ENCODE measurements around the gene C16orf78. TPM values are rescaled to one million over a fixed set of nuclear protein-coding genes. Genes with fewer than 3 reads are reported as not detected.

C16orf78 gene
- total RNA-seq, 4 donors from 2014 or later, result not detected

- intact Hi-C loops (cut with DNase I; ENCODE audit: low total_unique reads), result loop anchor here (1.0 kb wide), 1 partner anchor 662 kb away; no protein-coding TSS in a partner anchor
- Histone ChIP-seq H3K36me3 (no peaks in the 10 kb centered on the region), H3K4me3 (no peak overlapping the region), H3K27me3 (peaks cover 4 to 26% (median 19%) of the 10 kb centered on the region in 3 donors), H3K9me3 (no peaks in the 10 kb centered on the region), H3K4me1 (no peaks in the 10 kb centered on the region), H3K27ac (no peak overlapping the region)
- in situ Hi-C loops (cut with MboI; ENCODE audit: low sequenced_read_pairs in 4 of 4), result loop anchor here (5.0 to 10.0 kb wide), 4 partner anchors 655 to 665 kb away; no protein-coding TSS in a partner anchor
- ATAC-seq (no peak), DNase-seq (no peak)
- TF ChIP-seq POLR2A (IDR thresholded peaks at IDR 0.05) (no peak), CTCF (IDR thresholded peaks at IDR 0.05 in 4 of 5, conservative IDR thresholded peaks at IDR 0.05 in 1 of 5) (no peak)
Observed at GRCh38 chr16:49349446-49350168, 24.0 kb upstream of the C16orf78 start.

GRCh38 chr16:49350265-49351095, 23.1 kb upstream of the C16orf78 start:
- in situ Hi-C loops (cut with MboI; ENCODE audit: low sequenced_read_pairs in 4 of 4), result loop anchor here in 3 of 4 donors (5.0 to 10.0 kb wide), 3 partner anchors 658 to 666 kb away; no protein-coding TSS in a partner anchor
- ATAC-seq, result peak in 1 of 2 donors; percentile 58
- no peak overlapping the region for H3K27ac ChIP-seq

GRCh38 chr16:49351096-49351487, 22.5 kb upstream of the C16orf78 start:
- Histone ChIP-seq H3K27ac (no peak overlapping the region), H3K9me3 (no peaks in the 10 kb centered on the region), H3K27me3 (peaks cover 4 to 19% (median 19%) of the 10 kb centered on the region in 3 donors), H3K4me3 (no peak overlapping the region), H3K36me3 (no peaks in the 10 kb centered on the region), H3K4me1 (no peaks in the 10 kb centered on the region)
- intact Hi-C loops (cut with DNase I; ENCODE audit: low total_unique reads) (no loop called here), in situ Hi-C loops (cut with MboI; ENCODE audit: low sequenced_read_pairs in 4 of 4) (loop anchor here in 3 of 4 donors (5.0 to 10.0 kb wide), 3 partner anchors 659 to 666 kb away; no protein-coding TSS in a partner anchor)
- ATAC-seq (no peak), DNase-seq (no peak)
- no peak for TF ChIP-seq CTCF (IDR thresholded peaks at IDR 0.05 in 4 of 5, conservative IDR thresholded peaks at IDR 0.05 in 1 of 5)
- TF ChIP-seq POLR2A (IDR thresholded peaks at IDR 0.05), result no peak

More at GRCh38 chr16:49350265-49351095, 23.1 kb upstream of the C16orf78 start:
- TF ChIP-seq POLR2A (IDR thresholded peaks at IDR 0.05) (no peak), CTCF (IDR thresholded peaks at IDR 0.05 in 4 of 5, conservative IDR thresholded peaks at IDR 0.05 in 1 of 5) (peak; percentile 43 to 80 (median 67))
- H3K27me3 ChIP-seq, result peaks cover 4 to 25% (median 19%) of the 10 kb centered on the region in 3 donors
- intact Hi-C loops (cut with DNase I; ENCODE audit: low total_unique reads), result loop anchor here (1.0 kb wide), 1 partner anchor 663 kb away; no protein-coding TSS in a partner anchor
- H3K36me3 ChIP-seq, result no peaks in the 10 kb centered on the region
- no peaks in the 10 kb centered on the region for H3K4me1 ChIP-seq
- H3K4me3 ChIP-seq, result no peak overlapping the region
- DNase-seq, result peak; percentile 17 to 27
- no peaks in the 10 kb centered on the region for H3K9me3 ChIP-seq

GRCh38 chr16:49352892-49353291, 20.7 kb upstream of the C16orf78 start:
- no peaks in the 10 kb centered on the region for H3K9me3 ChIP-seq
- DNase-seq, result no peak
- in situ Hi-C loops (cut with MboI; ENCODE audit: low sequenced_read_pairs in 4 of 4) (loop anchor here in 3 of 4 donors (5.0 to 10.0 kb wide), 3 partner anchors 661 to 668 kb away; no protein-coding TSS in a partner anchor), intact Hi-C loops (cut with DNase I; ENCODE audit: low total_unique reads) (no loop called here)
- H3K36me3 ChIP-seq, result no peaks in the 10 kb centered on the region
- TF ChIP-seq POLR2A (IDR thresholded peaks at IDR 0.05) (no peak), CTCF (IDR thresholded peaks at IDR 0.05 in 4 of 5, conservative IDR thresholded peaks at IDR 0.05 in 1 of 5) (no peak)
- H3K27me3 ChIP-seq, result peaks cover 4 to 21% (median 17%) of the 10 kb centered on the region in 3 donors
- no peak for ATAC-seq
- no peak overlapping the region for H3K27ac ChIP-seq
- H3K4me1 ChIP-seq, result no peaks in the 10 kb centered on the region
- no peak overlapping the region for H3K4me3 ChIP-seq

Data from gastrocnemius medialis (tissue), 4 donors.